Fibroblast of upper back skin (primary cell): ENCODE measurements around the gene FANCL.
"Not testable (repeated sequence)": the region's sequence is repeated elsewhere in the genome, so short reads cannot be mapped to it uniquely, and the experiment has no call there.

Experiments
- DNase-seq: peaks from one replicate; pipeline ENCODE4 v3.0.0-alpha.2; 2013

Gene FANCL

DNA sequence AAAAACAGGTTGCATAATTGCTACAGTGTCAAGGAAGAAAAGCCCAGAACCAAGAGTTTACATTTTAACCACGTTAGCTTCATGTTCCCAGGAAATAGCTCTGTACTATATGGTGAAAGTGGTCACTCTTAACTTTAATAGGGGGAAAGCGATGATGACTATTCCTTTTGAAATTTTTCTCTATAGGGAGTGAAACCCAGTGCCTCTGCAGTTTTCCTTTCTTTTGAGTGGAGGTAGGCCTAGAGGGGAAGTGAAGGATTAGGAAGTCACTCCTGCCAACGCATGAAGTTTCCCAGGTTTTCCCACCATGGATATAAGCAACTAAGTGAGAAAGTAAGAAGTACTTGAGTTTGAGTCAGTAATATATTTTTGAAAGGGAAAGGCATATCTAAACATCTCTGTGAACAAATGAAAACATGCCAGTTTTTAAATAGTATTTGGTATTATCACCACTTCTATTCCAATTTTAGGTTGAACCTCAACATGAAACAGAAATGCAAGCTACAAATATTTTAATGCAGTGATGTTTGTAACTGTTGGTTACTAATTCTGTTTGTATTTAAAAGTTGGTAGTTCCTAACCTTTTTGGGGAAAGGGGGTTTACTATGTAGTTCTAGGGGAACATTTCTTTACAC, 102.6 kb downstream of the FANCL start:
- peak; percentile 47 for DNase-seq

DNA sequence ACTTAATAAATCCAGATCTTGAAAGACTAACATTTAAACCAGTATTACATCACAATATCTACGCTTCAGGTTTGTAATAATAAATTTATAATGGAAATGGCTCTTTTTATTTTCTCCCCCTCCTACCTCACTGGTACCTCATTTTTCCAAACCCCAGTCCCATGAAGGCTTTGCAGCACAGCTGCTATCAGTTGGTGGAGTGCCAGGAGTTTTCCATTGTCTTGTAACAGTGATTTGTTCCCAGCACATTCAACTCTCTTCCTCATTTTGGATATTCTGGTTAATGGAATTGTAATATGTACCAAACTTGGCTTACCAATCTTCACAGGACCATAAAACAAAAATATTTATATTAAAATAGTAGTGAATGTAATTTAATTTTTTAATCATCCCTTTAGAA, 103.3 kb downstream of the FANCL start:
- no peak for DNase-seq

DNA sequence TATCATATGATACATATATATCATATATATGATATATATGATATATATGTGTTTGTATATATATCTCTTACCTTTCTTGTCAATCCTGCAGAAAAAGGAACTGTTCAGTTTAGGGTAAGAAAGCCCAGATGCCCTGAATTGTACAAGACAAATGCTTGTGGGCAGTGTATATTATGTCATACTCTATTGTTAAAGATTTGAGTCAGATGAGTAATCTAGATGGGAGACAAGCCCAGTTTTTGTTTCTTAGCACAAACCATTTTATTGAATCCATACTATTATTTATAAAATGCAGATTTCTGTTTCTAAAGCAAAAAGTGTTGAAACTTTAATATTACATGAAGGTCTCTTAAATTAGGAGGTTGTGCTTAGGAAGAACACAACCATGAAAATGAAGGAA, 103.9 kb downstream of the FANCL start:
- peak; percentile 75 for DNase-seq

DNA sequence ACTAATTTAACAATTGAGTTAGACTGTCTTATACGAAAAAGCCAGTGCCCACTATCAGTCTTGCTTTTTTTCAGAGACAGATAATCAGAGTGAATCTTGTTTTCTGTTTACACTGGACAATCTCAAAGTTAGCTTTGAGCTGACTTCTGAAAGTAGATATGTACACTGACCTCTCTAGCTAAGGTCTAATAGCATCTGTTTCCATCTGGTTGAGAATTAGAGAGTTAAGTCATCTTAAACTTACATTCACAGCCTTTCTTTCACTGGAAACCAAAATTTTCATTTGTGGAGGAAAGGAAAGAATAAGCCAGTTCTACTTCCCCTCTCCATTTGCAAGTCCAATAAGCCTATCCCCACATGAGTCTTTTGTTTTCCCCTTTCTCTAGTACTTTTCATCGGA, 105.3 kb downstream of the FANCL start:
- DNase-seq: no peak

DNA sequence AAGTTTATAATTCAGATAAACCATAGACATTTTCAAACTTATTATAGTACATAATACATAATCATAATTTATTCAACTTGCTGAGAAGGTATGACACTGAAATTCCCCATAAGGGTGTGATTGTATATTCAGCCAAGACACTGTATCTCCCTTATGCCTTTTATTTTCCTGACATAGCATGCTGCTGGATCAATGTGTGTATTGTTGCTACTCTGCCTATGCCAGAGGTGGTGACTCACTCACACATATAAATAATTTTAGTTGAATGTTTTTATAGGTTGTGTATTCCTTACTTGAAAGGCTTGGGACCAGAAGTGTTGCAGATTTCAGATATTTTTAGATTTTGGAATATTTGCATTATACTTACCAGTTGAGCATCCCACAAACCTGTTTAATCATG, 107.7 kb downstream of the FANCL start:
- DNase-seq: no peak

DNA sequence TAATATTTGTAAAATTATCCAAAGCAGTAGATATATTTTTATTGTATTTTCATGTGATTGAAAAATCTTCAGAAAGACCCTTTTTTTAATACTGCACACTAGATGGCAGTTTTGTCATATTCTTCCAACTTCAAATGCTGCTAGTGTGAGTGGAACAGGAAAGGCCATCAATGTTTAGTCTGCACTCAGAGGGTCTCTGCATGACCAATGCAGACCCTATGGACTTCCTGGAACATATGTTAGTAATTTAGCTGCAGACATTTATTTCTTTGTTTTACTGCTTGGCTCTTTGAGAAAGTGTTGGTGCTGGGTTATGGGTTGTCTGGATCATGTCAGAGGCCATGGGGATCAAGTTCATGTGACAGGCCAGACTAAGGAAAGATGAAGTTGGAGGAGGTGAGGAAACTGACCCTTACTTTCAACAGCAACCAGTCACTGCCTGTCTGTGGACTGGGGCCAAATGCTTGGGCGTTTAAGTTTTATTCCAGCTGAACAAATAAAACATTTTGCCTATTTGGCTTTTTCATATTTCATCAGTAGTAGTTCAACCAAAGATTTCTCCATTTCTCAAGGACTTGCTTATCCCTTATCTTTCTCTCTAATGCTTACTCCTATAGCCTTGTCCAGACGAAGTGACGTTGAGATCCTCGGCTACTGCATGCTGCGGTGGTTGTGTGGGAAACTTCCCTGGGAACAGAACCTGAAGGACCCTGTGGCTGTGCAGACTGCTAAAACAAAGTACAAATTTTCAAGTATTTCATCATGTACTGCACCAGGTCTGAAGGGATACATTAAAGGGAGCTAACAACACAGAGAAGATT, 109.7 kb downstream of the FANCL start:
- peak; percentile 60 for DNase-seq

DNA sequence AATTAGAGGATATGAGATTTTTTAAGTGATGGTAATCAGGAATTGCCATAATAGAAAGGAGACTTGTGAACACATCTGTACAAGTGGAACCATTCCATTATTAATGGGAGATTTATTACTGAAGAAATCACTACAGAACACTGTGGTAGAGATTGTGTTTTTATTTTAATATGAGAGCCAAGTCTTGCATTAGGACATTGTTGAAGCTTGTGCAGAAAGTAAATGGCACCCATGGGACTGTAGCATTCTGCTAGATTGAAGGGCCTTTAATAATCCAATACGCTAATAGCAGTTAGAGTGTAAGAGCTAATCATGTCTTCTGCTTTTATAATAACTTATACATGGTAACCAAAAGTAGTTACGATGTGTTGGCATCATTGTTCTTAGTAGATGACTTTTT, 110.9 kb downstream of the FANCL start:
- no peak for DNase-seq

DNA sequence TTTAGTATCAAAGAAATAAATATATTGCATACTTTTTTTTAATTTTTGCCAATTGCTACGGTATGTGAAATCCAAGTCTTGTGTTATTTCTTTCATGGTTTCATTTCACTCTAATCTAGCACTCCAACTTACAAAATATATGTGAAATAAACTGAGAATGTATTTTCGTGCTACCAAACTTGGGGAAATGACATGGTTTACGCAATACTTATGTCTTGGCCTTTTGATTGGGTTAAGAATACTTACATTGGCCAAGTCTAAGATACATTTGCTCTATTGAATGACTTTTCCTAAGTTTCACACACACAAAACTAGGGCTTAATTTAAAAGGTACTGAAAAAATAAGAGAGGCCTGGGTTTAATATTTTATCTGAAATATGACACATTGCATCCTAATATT, 114.0 kb downstream of the FANCL start:
- no peak for DNase-seq

DNA sequence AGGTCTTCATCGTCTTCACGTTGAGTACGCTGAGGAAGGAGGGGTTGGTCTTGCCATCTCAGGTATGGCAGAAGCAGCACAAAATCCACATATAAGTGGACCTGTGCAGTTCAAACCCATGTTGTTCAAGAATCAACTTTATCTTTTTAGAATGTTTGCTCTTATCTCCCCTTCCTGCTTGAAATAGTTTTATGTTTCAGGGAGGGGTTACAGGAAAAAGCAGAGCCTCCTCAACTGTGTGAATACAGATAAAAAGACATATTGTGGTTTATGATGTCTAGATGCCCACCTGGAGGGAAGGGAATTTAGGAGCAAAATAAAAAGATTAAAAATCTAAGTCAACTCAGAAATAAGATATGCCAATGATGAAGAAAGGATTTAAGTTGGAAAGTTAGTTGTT, 118.6 kb downstream of the FANCL start:
- no peak for DNase-seq

DNA sequence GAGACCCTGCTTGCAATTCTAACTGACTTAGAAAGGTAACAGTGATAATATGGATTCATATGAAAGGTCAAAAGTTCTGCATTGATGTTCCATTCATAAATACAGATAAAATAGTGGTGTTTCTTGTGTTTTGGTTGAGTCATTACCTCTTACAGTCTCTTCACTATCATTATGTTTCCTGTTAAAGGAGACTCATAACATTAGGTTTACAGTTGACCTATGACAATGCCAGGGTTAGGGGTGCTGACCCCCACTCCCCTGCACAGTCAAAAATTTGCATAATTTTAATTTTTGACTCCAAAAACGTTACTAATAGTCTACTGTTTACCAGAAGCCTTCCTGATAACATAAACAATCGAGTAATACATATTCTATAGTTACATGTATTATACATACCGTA, 119.1 kb downstream of the FANCL start:
- DNase-seq: no peak

DNA sequence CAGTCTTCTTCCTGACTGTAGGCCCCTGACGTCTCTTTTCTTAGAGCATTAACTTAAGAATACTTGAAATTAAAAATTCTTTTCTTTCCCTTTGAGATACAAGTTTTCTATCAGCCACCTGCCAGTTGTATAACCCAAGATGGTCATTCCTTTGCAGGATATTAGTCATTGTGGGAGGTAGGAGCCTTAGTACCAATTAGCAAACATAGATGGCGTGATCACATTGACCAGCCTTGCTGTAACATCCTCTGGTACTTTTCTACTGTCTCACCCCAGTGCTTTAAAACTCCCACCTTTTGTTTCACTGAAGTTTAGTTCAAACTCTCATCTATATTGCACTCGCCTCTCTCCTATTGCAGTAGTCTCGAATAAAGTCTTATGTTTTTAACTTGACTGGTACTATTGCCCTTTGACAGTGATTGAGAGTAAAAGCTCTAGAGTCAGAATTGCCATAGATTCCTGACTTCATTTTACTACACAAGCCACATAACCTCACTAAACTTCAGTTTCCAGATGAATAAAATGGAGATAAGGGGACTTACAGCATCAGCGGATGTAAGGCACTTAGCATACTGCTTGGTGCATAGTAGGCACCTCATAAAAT, 120.4 kb downstream of the FANCL start:
- no peak for DNase-seq

DNA sequence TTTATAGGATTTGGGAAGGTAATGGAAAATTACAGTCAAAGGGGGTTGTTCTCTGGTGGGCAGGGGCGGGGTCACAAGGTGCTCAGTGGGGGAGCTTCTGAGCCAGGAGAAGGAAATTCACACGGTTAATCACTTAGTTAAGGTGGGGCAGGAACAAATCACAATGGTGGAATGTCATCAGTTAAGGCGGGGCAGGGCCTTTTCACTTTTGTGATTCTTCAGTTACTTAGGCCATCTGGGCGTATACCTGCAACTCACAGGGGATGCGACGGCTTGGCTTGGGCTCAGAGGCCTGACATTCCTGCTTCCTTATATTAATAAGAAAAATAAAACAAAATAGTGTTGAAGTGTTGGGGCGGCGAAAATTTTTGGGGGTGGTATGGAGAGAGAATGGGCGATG, 127.6 kb downstream of the FANCL start:
- DNase-seq: not testable (repeated sequence)

DNA sequence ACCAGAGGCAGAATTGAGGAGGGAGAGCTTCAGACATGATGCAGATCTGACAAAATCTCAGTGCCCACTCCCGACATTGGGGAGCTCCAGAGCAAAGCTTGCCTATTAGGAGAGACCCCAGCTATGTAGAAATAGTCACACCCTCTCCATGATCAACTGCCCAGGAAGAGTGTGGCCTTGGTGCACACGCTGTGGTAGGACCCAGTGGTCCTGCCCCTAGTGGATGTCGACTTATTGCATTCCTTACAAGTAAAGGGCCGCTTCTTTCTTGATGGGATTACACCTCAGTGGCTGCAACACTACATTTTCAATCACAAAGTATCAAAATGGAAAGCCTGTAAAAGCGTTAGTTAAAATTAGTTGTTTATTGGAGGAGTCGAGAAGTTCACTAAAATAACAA, 130.4 kb downstream of the FANCL start:
- no peak for DNase-seq

DNA sequence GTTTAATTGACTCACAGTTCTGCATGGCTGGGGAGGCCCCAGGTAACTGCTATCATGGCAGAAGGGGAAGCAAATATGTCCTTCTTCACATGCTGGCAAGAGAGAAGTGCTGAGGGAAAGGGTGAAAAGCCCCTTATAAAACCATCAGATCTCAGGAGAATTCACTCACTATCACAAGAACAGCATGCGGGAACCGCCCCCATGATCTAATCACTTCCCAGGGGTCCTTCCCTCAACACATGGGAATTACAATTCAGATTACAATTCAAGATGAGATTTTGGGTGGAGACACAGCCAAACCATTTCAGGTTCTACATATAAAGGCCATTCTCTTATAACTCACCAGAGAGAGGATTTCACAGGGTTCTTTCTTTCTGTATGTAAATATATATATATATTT, 131.6 kb downstream of the FANCL start:
- no peak for DNase-seq
